Medulla oblongata (tissue), 1 donor: Measurements from ENCODE around the gene CREBRF.
"Not testable (repeated sequence)": the region's sequence is repeated elsewhere in the genome, so short reads cannot be mapped to it uniquely, and the experiment has no call there.

ENCODE experiments used
- DNase-seq: peaks from one replicate; pipeline ENCODE4 v3.0.0-alpha.2; 2015; ENCODE audit errors: extremely low spot score

Gene CREBRF

GRCh38 chr5:173055983-173056782 lies at the start of gene CREBRF:
Gene CREBRF (plus strand): TSS chr5:173056352. CDS start chr5:173080776, 24,424 bp downstream.
- DNase-seq, result peak; percentile 97

DNA sequence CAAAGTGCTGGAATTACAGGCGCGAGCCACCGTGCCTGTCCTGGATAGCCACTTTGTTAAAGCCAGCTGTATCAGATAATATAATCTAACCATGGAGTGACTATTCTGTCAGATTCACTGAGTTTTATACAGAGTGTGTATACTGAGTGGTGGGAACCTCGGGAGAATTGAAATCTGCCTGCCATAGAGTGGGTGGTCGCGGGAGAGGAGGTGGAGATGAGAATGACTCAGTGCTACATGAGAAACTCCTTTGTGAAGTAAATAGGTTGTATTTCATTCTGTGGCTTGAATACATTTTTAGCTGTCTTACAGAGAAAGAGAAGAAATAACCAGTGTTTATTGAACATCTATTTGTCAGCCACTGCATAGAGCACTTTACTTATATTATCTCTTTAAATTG lies 46.1 kb upstream of the CREBRF start:
- no peak for DNase-seq

GRCh38 chr5:173010547-173011464 lies 45.3 kb upstream of the CREBRF start:
- DNase-seq, result peak; percentile 83

DNA sequence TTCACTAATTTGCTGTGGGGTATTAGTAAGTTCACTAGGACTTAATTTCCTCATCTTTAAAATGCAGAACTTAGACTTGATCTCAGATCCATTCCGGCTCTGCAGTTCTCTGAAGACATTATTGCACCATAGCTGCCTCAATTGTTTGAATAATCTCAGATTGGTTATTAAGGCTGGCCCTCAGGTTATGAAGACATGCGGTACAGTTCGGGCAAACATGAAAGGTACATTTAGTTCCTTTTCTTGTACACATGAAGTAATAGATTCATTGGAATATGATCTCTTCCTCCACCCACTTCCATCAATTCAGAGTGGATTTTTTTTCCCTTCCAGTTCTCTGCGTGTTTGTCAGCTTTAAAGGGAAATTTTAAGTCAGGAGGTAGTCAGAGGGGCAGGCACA lies 44.6 kb upstream of the CREBRF start:
- DNase-seq, result no peak

DNA sequence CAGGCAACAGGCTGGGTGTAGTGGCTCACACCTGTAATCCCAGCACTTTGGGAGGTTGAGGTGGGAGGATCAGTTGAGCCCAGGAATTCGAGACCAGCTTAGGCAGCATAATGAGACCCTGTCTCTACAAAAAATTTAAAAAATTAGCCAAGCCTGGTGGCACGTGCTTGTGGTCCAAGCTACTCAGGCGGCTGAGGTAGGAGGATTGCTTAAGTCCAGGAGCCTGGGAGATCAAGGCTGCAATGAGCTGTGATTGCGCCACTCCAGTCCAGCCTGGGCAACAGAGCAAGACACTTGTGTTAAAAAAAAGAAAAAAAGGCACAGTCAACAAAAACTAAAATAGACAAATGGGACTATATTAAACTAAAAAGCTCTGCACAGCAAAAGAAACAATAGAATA lies 43.3 kb upstream of the CREBRF start:
- DNase-seq, result no peak

DNA sequence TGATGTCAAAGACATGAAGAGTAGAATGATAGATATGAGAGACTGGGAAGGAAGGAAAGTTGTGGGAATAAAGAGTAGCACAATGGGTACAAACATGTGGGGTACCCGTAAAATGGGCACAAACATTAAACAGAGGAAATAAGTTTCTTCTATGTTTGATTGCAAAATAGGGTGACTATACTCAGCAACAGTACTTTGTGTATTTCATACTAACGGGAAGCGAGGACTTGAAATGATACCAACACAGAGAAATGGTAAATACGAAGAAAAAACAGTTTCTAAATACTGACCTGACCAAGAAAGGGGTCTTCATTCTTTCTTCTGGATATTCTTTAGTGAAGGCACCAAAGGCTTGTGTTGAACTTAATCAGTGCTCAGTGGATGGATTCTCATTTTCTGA lies 41.5 kb upstream of the CREBRF start:
- DNase-seq, result no peak

DNA sequence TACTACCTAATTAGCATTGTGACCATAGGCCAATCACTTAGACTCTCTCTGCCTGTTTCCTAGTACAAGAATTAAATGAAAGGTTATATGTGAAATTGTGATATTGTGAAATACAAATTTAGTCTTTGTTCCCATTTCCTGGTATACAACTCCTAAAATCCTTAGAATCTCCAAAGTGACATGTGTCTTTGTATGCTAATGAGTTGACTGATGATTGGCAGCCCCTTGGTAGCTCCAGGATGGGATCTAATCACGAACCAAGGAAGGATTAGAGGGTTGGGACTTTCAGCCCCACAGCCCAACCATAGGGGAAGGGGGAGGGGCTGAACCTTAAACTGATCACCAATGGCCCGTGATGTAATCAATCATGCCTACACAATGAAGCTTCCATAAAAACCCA lies 41.0 kb upstream of the CREBRF start:
- DNase-seq, result no peak

GRCh38 chr5:173015598-173016455 lies 40.3 kb upstream of the CREBRF start:
- no peak for DNase-seq

DNA sequence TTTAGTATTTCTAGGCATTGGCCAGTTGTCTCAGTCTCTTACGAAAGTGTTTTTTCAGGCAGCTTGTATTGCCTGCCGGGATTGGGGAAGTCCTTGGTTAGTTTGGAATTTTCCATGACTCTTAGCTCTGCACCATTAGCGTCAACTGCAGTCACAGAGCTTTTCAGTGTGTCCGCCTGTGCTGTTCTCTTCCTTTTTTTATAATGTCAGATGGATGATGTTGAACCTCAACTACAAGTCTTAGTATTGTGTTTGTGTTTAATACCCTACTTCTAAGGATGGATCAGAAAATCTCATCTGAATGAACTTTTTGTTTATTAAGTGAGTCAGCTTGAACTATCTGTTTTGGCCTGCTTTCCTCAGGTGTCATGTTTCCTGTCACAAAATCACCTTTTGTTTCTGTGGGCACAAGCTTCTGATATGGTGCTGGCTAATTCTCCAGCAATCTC lies 39.5 kb upstream of the CREBRF start:
- DNase-seq, result peak; percentile 78

GRCh38 chr5:173017087-173017486 lies 39.1 kb upstream of the CREBRF start:
- DNase-seq, result not testable (repeated sequence)

DNA sequence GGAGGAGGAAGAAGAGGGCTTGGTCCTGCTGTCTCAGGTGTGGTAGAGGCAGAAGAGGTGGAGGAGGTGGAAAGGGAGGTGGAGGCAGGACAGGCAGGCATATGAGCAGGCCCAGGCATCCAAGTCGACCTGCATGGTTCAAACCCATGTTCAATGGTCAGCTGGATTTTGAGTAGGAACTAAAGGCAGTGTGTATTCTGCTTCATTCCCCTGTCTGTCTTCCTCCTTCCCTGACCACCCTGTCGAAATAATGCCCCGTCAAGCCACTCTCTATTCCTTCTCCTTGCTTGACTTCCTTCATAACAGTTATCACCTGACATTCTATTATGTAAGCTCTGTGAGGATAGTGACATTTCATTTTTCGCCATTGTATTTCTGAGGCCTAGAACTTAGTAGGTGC lies 37.8 kb upstream of the CREBRF start:
- DNase-seq, result no peak

DNA sequence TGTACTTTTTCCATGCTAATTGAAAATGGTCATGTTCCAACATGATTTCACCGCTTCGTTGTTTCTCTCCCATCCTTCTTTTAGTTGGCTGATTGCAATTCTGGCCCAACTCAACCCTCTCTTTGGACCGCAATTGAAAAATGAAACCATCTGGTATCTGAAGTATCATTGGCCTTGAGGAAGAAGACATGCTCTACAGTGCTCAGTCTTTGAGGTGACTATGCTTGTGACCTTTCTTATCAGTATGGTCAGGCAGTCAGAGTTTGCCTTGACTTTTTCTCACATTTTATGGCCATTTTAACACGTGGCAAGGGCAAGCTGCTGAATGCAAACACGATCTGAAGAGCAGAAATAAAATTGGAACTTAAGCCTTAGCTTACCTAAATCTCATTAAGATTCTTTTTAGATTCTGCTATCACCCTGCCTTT lies 36.0 kb upstream of the CREBRF start:
- no peak for DNase-seq

- peak; percentile 69 for DNase-seq
These were observed 35.5 kb upstream of the CREBRF start for GRCh38 chr5:173020643-173021042.

GRCh38 chr5:173025651-173026050 lies 30.5 kb upstream of the CREBRF start:
- no peak for DNase-seq

DNA sequence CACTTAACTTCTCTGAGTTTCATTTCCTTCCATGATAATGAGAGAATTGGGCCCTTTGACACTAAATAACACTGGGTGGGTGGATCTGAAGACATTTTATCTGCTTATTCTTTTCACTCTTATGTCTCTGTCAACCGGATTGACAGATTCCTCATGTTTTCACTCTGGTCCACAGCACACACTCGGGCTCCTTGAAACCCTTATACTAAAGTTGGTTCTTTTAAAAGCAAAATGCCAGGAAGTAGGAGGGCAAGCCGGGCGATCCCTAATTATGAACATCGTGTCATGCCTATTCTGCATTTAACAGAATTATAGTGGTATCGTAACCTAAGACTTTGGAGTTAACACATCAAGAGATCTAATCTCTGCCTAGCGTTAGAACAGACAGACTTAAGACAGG lies 28.2 kb upstream of the CREBRF start:
- DNase-seq, result no peak

- no peak for DNase-seq
These were observed 27.3 kb upstream of the CREBRF start for GRCh38 chr5:173028811-173029327.

DNA sequence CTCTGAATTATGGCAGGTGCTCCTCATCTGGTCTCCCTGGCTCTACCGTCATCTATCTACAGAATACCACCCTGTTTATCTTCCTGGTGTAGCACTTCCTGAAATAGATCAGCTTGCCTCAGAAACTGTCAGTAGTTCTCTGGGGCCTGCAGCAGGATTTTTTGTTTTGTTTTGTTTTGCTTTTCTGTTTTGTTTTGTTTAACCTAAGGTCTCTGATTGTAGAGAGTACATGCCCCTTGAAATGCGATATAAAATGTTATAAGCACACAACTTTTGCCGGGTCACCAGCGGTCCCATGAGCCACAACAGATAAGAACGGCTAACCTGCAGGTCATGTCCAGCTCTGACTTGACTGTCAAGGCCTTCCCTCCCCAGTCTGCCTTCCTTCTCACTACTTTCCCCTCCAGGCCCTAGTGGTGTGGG lies 26.6 kb upstream of the CREBRF start:
- DNase-seq, result peak; percentile 30

- not testable (repeated sequence) for DNase-seq
These were observed 24.1 kb upstream of the CREBRF start for GRCh38 chr5:173032096-173032495.

DNA sequence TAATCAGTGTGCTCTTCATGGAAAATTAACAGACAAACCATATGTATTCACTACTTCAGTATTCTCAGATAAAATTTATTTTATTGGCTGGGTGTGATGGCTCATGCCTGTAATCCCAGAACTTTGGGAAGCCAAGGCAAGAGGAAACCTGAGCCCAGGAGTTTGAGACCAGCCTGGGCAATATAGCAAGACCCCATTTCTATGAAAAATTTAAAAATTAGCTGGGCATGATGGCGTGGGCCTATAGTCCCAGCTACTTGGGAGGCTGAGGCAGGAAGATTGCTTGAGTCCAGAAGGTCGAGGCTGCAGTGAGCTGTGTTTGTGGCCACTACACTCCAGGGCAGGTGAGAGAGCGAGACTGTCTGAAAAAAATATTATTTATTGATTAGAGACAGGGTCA lies 23.4 kb upstream of the CREBRF start:
- no peak for DNase-seq

DNA sequence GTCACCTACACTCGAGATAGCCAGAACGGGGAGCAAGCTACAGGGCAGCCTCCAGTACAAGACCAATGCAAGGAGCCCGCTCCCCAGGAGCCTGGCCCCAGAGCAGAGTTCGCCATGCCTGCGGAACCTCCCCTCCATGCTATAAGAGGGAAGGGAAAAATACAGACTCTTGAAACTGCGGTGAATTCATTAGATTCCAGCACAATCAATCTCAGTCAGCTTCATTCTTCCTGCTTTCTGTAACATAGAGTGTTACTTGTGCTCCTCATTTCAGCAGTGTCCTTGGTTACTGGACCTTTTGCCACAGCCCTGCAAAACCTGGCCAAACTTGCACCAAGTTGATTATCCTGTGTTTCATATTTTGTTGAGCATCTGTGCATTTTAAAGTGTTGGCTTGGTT lies 22.2 kb upstream of the CREBRF start:
- DNase-seq, result no peak

DNA sequence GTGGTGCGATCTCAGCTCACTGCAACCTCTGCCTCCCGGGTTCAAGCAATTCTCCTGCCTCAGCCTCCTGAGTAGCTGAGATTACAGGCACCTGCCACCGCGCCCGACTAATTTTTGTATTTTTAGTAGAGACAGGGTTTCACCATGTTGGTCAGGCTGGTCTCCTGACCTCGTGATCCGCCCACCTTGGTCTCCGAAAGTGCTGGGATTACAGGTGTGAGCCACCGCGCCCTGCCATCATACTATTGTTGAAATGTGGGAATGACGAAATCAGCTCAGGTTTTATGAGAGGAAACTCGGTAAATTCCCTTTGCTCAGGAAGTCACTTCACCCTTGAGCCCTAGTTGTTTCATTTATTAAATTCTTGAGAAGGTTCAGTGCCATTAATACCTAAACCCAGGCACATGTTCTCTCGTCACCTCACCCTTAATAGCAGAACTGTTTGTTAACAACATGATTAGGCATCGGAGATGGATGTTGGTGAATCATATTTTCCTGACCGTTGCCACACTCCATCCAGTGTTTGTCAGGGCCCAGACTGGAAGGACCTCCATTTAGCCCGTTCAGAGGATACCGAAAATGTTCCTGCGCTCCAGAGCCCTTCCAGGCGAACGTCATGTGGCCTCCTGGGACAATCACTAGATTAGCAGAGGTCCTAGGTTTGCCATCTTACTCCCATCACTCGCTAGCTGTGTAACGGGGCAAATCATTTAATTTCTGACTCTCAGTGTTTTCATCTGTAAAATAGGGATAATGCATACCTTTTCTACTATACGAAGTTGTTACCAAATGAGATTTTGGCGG lies 20.0 kb upstream of the CREBRF start:
- no peak for DNase-seq
